Kidney (tissue), 14 donors: ENCODE measurements around the gene CORO2B. TPM values are rescaled to one million over a fixed set of nuclear protein-coding genes. Genes with fewer than 3 reads are reported as not detected.

ENCODE experiments used
- DNase-seq, 5 donors: peaks; one replicate each; pipeline ENCODE4 v3.0.0-alpha.2; 2013 to 2020
- FAIRE-seq: peaks from 2 replicates; lab custom pipeline; 2012; peaks lifted over from hg19 to GRCh38; lab: Jason Lieb, UNC
- H3K27ac ChIP-seq, 2 donors: one replicate each; pipeline ENCODE4 v1.7.0; 2013; ENCODE audit warnings: low read depth in 2 of 2, low read length in 2 of 2, inconsistent platforms in 1 of 2
- H3K27me3 ChIP-seq: one replicate; pipeline ENCODE4 v1.7.1; 2013; ENCODE audit warnings: low read length, inconsistent platforms; ENCODE audit not compliant: control insufficient read depth, insufficient read depth
- H3K36me3 ChIP-seq, 3 donors: one replicate each; pipeline versions ENCODE4 v1.7.0 to v1.7.1; 2013; ENCODE audit warnings: low read length in 3 of 3, control low read depth in 1 of 3, inconsistent platforms in 1 of 3; ENCODE audit not compliant: insufficient read depth in 3 of 3, control insufficient read depth in 2 of 3
- H3K4me1 ChIP-seq, 3 donors: one replicate each; pipeline versions ENCODE4 v1.7.0 to v1.7.1; 2013; ENCODE audit warnings: low read length in 3 of 3, inconsistent platforms in 1 of 3, low read depth in 1 of 3; ENCODE audit not compliant: control insufficient read depth in 2 of 3, insufficient read depth in 2 of 3
- H3K4me3 ChIP-seq, 3 donors: one replicate each; pipeline versions ENCODE4 v1.7.0 to v1.8.1; 2013; ENCODE audit warnings: low read length in 3 of 3, control low read depth in 1 of 3, inconsistent platforms in 1 of 3
- H3K9ac ChIP-seq, 3 donors: one replicate each; pipeline versions ENCODE4 v1.7.0 to v1.7.1; 2013; ENCODE audit warnings: low read length in 3 of 3, control low read depth in 1 of 3, inconsistent platforms in 1 of 3
- H3K9me3 ChIP-seq, 3 donors: one replicate each; pipeline versions ENCODE4 v1.7.0 to v1.7.1; 2013; ENCODE audit warnings: low read length in 3 of 3, control low read depth in 1 of 3, inconsistent platforms in 1 of 3; ENCODE audit not compliant: control insufficient read depth in 2 of 3, insufficient read depth in 1 of 3
- CTCF ChIP-seq: IDR thresholded peaks from 3 replicates; pipeline ENCODE4 v1.5.1; 2012; ENCODE audit warnings: mild to moderate bottlenecking, moderate library complexity, borderline replicate concordance; ENCODE audit not compliant: insufficient read depth; ENCODE audit errors: extremely low read depth
- intact Hi-C: fragments of 100-400 bp; cut with DNase I; formaldehyde crosslinking; loops from one replicate; pipeline ENCODE4 v1.11.1; 2022
- polyA plus RNA-seq: library from polyadenylated mRNA; stranded (reverse); fragments of 350-450 nt; fragmentation: Illumina TruSeq; extraction: RNeasy Lipid Tissue Mini Kit (QIAGEN cat#74804); gene quantifications from one replicate; pipeline ENCODE4 v1.2.3, GENCODE V29; 2014; ENCODE audit warnings: low read depth, low replicate concordance; ENCODE audit not compliant: insufficient read depth
- total RNA-seq: library from RNA; stranded (reverse); fragmentation: NEBNext Ultra II Directional; extraction: Animal tissue kit (Norgen Biotek cat#: 25700); gene quantifications from one replicate; pipeline ENCODE4 v1.2.1, GENCODE V29; 2021
- donor health status: control.
- donor health status: control.
- donor health status: control.
- donor health status: control.
- donor health status: control.
- donor health status: DM: yes; HTN: yes; CAD: no.
- donor health status: Normal renal cell carcinoma (clear cell type).

Gene CORO2B
- total and polyA plus RNA-seq, 2 donors from 2014 or later = 7.9 to 9.0 TPM

DNA sequence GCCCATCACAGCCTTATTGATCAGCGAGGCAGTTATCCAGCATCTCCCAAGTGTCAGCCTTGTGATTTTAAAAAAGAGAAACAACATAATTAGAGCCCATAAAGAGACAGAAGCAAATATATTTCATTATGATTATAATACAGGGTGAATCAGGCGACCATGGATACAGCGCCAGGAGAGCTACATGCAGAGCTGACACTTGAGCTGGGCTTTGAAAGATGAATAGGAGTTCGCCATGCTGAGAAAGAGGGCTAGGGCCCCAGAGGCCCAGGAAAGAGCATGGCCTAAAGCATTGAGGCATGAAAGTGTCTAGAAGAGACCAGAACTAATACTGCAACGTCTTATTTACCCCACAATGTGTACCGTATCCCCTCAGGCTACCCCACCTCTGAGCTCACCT lies 4.2 kb upstream of the CORO2B start:
- Histone ChIP-seq H3K9me3 (no peaks in the 10 kb centered on the region), H3K27me3 (no peaks in the 10 kb centered on the region), H3K36me3 (no peaks in the 10 kb centered on the region), H3K27ac (no peak overlapping the region), H3K4me1 (peaks cover 0 to 4% (median 0%) of the 10 kb centered on the region in 3 donors), H3K9ac (no peak overlapping the region), H3K4me3 (no peak overlapping the region)
- FAIRE-seq (no peak), DNase-seq (peak in 1 of 5 donors; percentile 1)
- intact Hi-C loops = no loop called here
- no peak for TF ChIP-seq CTCF

DNA sequence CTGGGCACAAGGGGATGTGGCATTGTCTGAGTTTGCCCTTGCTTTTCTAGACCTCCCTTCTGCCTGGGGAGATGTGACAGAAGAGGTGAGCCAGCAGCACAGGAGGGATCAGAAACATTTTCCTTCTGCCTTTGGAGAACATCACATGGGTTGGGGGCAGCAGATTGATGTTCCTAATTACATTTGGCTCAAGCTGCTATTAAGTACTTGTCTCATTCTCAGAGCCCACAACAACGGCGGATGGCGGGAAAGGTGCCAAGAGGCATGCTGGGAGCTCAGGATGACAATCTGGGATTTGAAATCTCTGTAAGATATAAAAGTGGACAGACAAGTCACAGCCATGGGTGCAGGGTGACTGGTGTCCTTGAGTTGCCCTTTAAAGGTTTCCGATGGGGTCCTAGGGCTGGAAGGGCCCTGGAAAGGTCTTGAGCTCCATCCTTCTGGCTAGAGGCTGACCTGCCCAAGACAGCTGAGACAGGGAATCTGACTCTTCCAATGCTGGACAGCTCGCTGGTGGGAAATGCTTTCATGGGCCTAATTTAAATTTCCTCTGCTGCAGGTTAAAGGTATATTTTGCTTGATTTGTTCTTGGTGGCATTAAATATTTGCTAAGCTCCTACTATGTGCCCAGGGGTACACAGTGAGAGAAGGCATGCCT lies 2.4 kb upstream of the CORO2B start:
- DNase-seq = no peak
- Histone ChIP-seq H3K27ac (no peak overlapping the region), H3K36me3 (no peaks in the 10 kb centered on the region), H3K27me3 (no peaks in the 10 kb centered on the region), H3K9ac (no peak overlapping the region), H3K4me3 (no peak overlapping the region), H3K4me1 (peaks cover 0 to 4% (median 0%) of the 10 kb centered on the region in 3 donors), H3K9me3 (no peaks in the 10 kb centered on the region)
- TF ChIP-seq CTCF = no peak
- intact Hi-C loops = no loop called here
- no peak for FAIRE-seq

DNA sequence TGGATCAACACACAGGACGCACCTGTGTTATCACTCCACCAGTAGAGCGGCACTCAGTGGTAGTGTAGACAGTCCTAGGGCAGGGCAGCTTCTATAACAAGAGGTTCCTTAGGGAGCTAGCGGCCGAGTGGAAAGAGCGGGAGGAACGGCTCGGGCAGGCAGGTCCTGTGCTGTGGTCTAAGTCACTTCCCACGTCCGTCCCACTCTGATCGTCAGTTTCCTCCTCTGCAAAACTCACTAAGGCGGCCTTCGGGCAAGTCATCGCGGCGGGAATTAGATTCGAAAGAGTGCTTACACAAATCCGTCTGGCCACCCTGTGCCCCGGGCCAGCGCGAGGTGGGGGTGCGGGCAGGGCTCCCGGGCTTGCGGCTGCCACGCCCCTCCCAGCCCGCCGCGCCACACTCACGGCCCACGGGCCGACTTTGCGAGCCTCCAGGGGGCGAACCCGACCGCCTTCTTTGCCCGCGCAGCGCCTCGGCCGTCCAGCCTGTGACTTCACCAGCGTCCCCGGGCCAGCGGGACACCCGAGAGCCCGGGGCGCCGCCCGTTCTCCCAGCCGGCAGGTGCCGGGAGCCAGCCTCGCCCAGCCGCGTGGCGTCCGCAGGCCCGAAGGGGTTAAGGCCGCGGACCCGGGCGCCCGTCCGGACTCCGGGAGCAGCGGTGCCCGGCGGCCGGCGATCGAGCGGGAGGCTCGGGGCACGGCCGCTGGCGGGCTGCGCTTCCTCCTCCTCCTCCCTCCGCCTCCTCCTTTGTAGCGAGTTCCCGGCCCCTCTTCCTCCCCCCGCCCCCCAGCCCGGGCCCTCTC lies 416 bp upstream of the CORO2B start:
- peaks cover 0 to 6% (median 0%) of the 10 kb centered on the region in 3 donors for H3K4me1 ChIP-seq
- peak overlapping the region; percentile 55 to 57 for H3K27ac ChIP-seq
- DNase-seq (peak; percentile 67 to 89 (median 81)), FAIRE-seq (no peak)
- peak; percentile 28 for TF ChIP-seq CTCF
- peak overlapping the region in 2 of 3 donors; percentile 3 to 53 for H3K9ac ChIP-seq
- H3K9me3 ChIP-seq = no peaks in the 10 kb centered on the region
- peak overlapping the region; percentile 38 to 70 (median 60) for H3K4me3 ChIP-seq
- intact Hi-C loops = no loop called here
- H3K27me3 ChIP-seq = no peaks in the 10 kb centered on the region
- no peaks in the 10 kb centered on the region for H3K36me3 ChIP-seq
